Testis (tissue), 2 donors: Measurements from ENCODE around the gene MMP17.

Experiments
- CTCF ChIP-seq, 3 experiments: fragments of 450-650 bp in 2 of 3; fragments of 200-600 bp in 1 of 3; sonication (generic) in 1 of 3; IDR thresholded peaks; one replicate each; pipeline ENCODE4 v1.5.1; 2016 to 2019; ENCODE audit warnings: antibody characterized with exemption in 3 of 3, mild to moderate bottlenecking in 2 of 3, moderate library complexity in 1 of 3
- POLR2A ChIP-seq: fragments of 450-650 bp; IDR thresholded peaks from one replicate; pipeline ENCODE4 v1.6.1; 2017; ENCODE audit warnings: antibody characterized with exemption, mild to moderate bottlenecking, moderate library complexity

GRCh38 chr12:131796411-131796736, 31.8 kb upstream of the MMP17 start:
- TF ChIP-seq CTCF (IDR thresholded peaks at IDR 0.05): no peak
- TF ChIP-seq POLR2A: no peak
